GM19438 (cell line): ENCODE data around the gene ELOVL2.

Source experiments
- ATAC-seq: cut with Tn5 transposase; IDR thresholded peaks from one replicate; pipeline ENCODE4 v1.9.1; 2021; ENCODE audit warnings: low read depth; ENCODE audit not compliant: unreplicated experiment

ELOVL2 gene

DNA sequence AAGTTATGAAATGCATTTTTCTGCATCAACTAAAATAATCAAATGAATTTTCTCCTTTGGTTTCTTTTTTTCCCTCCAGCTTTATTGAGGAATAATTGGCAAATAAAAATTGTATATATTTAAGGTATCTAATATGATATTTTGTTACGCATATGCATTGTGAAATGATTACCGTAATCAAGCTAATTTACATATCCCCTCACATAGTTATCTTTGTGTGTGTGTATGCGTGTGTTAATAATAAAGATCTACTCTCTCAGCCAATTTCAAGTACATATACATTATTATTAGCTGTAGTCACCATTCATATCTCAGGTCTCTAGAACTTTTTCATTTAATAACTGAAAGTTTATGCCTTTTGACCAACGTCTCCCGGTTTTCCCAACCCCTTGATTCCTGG, 96.1 kb downstream of the ELOVL2 start:
- ATAC-seq, result no peak

DNA sequence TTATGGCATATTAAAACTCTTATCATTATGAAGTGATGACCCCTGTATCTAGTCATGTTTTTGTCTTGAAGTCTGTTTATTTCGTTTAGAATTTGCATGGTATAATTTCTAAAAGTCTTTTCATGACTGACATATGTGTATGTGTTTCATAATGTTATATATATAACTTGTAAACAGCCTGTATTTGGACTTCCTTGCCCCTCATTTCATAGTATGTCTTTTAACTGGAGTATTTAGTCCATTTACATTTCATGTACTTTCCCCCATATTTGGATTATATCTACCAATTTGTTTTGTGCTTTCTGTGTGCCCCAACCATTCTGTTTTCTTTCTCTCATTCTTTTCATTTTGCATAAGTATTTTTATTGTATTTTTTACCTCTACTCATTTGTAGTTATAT, 98.3 kb downstream of the ELOVL2 start:
- ATAC-seq, result no peak

DNA sequence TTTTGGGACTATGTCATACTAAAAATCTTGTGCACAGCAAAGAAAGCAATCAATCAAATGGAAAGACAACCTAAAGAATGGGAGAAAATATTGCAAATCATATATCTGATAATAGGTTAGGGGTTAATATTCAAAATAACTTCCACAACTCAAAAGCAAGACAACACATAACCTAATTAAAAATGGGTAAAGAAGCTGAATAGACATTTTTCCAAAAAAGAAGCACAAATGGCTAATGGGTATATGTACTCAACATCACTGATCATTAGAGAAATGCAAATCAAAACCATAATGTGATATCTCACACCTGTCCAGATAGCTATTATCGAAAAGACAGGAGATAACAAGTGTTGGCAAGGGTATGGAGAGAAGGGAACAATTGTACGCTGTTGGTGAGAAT, 104.3 kb downstream of the ELOVL2 start:
- ATAC-seq, result no peak

DNA sequence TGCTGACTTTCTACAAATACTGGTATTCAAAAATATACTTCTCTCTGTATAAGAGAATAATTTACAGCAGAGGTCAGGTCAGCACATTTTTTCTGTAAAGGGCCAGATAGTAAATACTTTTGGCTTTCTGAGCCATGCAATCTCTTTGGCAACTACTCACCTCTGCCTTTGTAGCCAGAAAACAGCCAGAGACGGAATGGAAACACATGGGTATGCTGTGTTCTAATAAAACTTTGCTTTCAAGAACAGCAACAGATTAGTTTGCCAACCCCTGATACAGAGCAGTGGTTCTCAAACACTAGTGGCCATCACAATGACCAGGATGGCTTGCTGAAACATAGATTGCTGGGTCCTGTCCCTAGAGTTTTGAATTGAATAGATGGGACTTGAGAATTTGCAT, 111.0 kb downstream of the ELOVL2 start:
- no peak for ATAC-seq
